Transverse colon (tissue), 4 donors: ENCODE results near the gene PMM1.

ENCODE experiments used
- CTCF ChIP-seq, 5 experiments: fragments of 200-600 bp in 3 of 5; fragments of 450-650 bp in 2 of 5; sonication (generic) in 3 of 5; IDR thresholded peaks; 1 replicate in 2 of 5; 2 replicates in 3 of 5; pipeline ENCODE4 v1.5.1; 2016 to 2017; ENCODE audit warnings: antibody characterized with exemption in 5 of 5, inconsistent platforms in 3 of 5, mild to moderate bottlenecking in 2 of 5, moderate library complexity in 1 of 5
- EP300 ChIP-seq: sonication (generic); formaldehyde crosslinking; IDR thresholded peaks from one replicate; pipeline ENCODE4 v1.6.1; 2017; ENCODE audit warnings: antibody characterized with exemption, low read depth
- POLR2A ChIP-seq: fragments of 450-650 bp; IDR thresholded peaks from one replicate; pipeline ENCODE4 v1.6.1; 2016; ENCODE audit warnings: antibody characterized with exemption, mild to moderate bottlenecking, moderate library complexity
- POLR2AphosphoS5 ChIP-seq, 3 donors: sonication (generic); formaldehyde crosslinking; IDR thresholded peaks; one replicate each; pipeline ENCODE4 v1.6.1; 2016; ENCODE audit warnings: antibody characterized with exemption in 3 of 3

GRCh38 chr22:41555325-41555982 is 34.2 kb downstream of the PMM1 start:
- TF ChIP-seq POLR2A (no peak), CTCF (IDR thresholded peaks at IDR 0.05) (no peak), POLR2AphosphoS5 (IDR thresholded peaks at IDR 0.05) (no peak), EP300 (no peak)
